GM18499 (cell line): ENCODE data around the gene AARS1.
"Not testable (repeated sequence)": the region's sequence is repeated elsewhere in the genome, so short reads cannot be mapped to it uniquely, and the experiment has no call there.

Experiments
- ATAC-seq: cut with Tn5 transposase; IDR thresholded peaks from one replicate; pipeline ENCODE4 v1.9.1; 2021; ENCODE audit warnings: moderate number of reproducible peaks; ENCODE audit not compliant: insufficient read depth, unreplicated experiment

The AARS1 gene

GRCh38 chr16:70226024-70226423 lies 63.3 kb downstream of the AARS1 start:
- ATAC-seq, result not testable (repeated sequence)

GRCh38 chr16:70225430-70225829 lies 63.9 kb downstream of the AARS1 start:
- ATAC-seq, result not testable (repeated sequence)

GRCh38 chr16:70224645-70225044 lies 64.7 kb downstream of the AARS1 start:
- not testable (repeated sequence) for ATAC-seq

- not testable (repeated sequence) for ATAC-seq
These were observed 65.3 kb downstream of the AARS1 start for GRCh38 chr16:70223971-70224513.

GRCh38 chr16:70223216-70223615 lies 66.1 kb downstream of the AARS1 start:
- ATAC-seq, result not testable (repeated sequence)

GRCh38 chr16:70222574-70222973 lies 66.7 kb downstream of the AARS1 start:
- not testable (repeated sequence) for ATAC-seq

GRCh38 chr16:70218586-70218985 lies 70.7 kb downstream of the AARS1 start:
- ATAC-seq, result not testable (repeated sequence)

- ATAC-seq, result not testable (repeated sequence)
These were observed 82.9 kb downstream of the AARS1 start for GRCh38 chr16:70206382-70206781.

GRCh38 chr16:70204668-70205405 lies 84.5 kb downstream of the AARS1 start:
- not testable (repeated sequence) for ATAC-seq

- not testable (repeated sequence) for ATAC-seq
These were observed 85.3 kb downstream of the AARS1 start for GRCh38 chr16:70204010-70204409.

GRCh38 chr16:70203508-70203907 lies 85.8 kb downstream of the AARS1 start:
- not testable (repeated sequence) for ATAC-seq
